ENCODE measurements around the gene PPP2R2D.

The PPP2R2D gene

GRCh38 chr10:131933696-131934086 lies 32.9 kb downstream of the PPP2R2D start:
- ATAC-seq: no peak
- no peak for TF ChIP-seq RARB (CRISPR knock-in tag; IDR thresholded peaks at IDR 0.05)
- no peak for TF ChIP-seq CREB5 (CRISPR knock-in tag; IDR thresholded peaks at IDR 0.05; ENCODE audit: low read depth)
- no peak for TF ChIP-seq ZNF8 (CRISPR knock-in tag; IDR thresholded peaks at IDR 0.05)
- no peak for TF ChIP-seq ESRRG (CRISPR knock-in tag; IDR thresholded peaks at IDR 0.05)
- no peak for TF ChIP-seq TOX (CRISPR knock-in tag; IDR thresholded peaks at IDR 0.05; ENCODE audit: borderline replicate concordance)
- TF ChIP-seq CSRNP3 (CRISPR knock-in tag; IDR thresholded peaks at IDR 0.05): no peak
- TF ChIP-seq ARNTL (CRISPR knock-in tag; IDR thresholded peaks at IDR 0.05; ENCODE audit: borderline replicate concordance, low read depth): no peak
- no peak for TF ChIP-seq POU6F1 (CRISPR knock-in tag; IDR thresholded peaks at IDR 0.05; ENCODE audit: borderline replicate concordance, low read depth)
- TF ChIP-seq BACH2 (CRISPR knock-in tag; IDR thresholded peaks at IDR 0.05; ENCODE audit: borderline replicate concordance): no peak
- TF ChIP-seq ZC3H10 (CRISPR knock-in tag; IDR thresholded peaks at IDR 0.05): no peak
- TF ChIP-seq TSHZ2 (CRISPR knock-in tag; IDR thresholded peaks at IDR 0.05): no peak
- TF ChIP-seq ZFP3 (CRISPR knock-in tag; IDR thresholded peaks at IDR 0.05): no peak

GRCh38 chr10:131934769-131935168 lies 34.0 kb downstream of the PPP2R2D start:
- no peak for TF ChIP-seq TOX (CRISPR knock-in tag; IDR thresholded peaks at IDR 0.05; ENCODE audit: borderline replicate concordance)
- TF ChIP-seq RARB (CRISPR knock-in tag; IDR thresholded peaks at IDR 0.05): no peak
- TF ChIP-seq ESRRG (CRISPR knock-in tag; IDR thresholded peaks at IDR 0.05): no peak
- no peak for ATAC-seq

GRCh38 chr10:131935260-131935659 lies 34.5 kb downstream of the PPP2R2D start:
- TF ChIP-seq ESRRG (CRISPR knock-in tag; IDR thresholded peaks at IDR 0.05): no peak
- no peak for ATAC-seq

GRCh38 chr10:131936294-131936693 lies 35.5 kb downstream of the PPP2R2D start:
- ATAC-seq: no peak
- no peak for TF ChIP-seq ZFP30 (CRISPR knock-in tag; IDR thresholded peaks at IDR 0.05)
- TF ChIP-seq CREB5 (CRISPR knock-in tag; IDR thresholded peaks at IDR 0.05; ENCODE audit: low read depth): no peak
- no peak for TF ChIP-seq BACH2 (CRISPR knock-in tag; IDR thresholded peaks at IDR 0.05; ENCODE audit: borderline replicate concordance)
- no peak for TF ChIP-seq CSRNP3 (CRISPR knock-in tag; IDR thresholded peaks at IDR 0.05)
- no peak for TF ChIP-seq SNAI2 (CRISPR knock-in tag; IDR thresholded peaks at IDR 0.05)
- TF ChIP-seq CSDC2 (CRISPR knock-in tag; IDR thresholded peaks at IDR 0.05): no peak
- TF ChIP-seq TCF4 (CRISPR knock-in tag; IDR thresholded peaks at IDR 0.05; ENCODE audit: borderline replicate concordance): no peak
- TF ChIP-seq POU6F1 (CRISPR knock-in tag; IDR thresholded peaks at IDR 0.05; ENCODE audit: borderline replicate concordance, low read depth): no peak
- no peak for TF ChIP-seq ISL1 (CRISPR knock-in tag; IDR thresholded peaks at IDR 0.05)
- no peak for TF ChIP-seq ZNF565 (CRISPR knock-in tag; conservative IDR thresholded peaks at IDR 0.05; ENCODE audit: low read depth)
- no peak for TF ChIP-seq GLIS3 (CRISPR knock-in tag; IDR thresholded peaks at IDR 0.05)
- no peak for TF ChIP-seq TSHZ2 (CRISPR knock-in tag; IDR thresholded peaks at IDR 0.05)
- no peak for TF ChIP-seq RARB (CRISPR knock-in tag; IDR thresholded peaks at IDR 0.05)
- TF ChIP-seq ZNF8 (CRISPR knock-in tag; IDR thresholded peaks at IDR 0.05): no peak
- TF ChIP-seq ZC3H10 (CRISPR knock-in tag; IDR thresholded peaks at IDR 0.05): no peak
- TF ChIP-seq OSR1 (CRISPR knock-in tag; IDR thresholded peaks at IDR 0.05): no peak
- no peak for TF ChIP-seq ZNF70 (CRISPR knock-in tag; IDR thresholded peaks at IDR 0.05)

All from SK-N-SH treated with all-trans-retinoic acid at 6 μM for 48 hours (cell line).